ENCODE data around the gene CHMP6.

- TF ChIP-seq CTCF (IDR thresholded peaks at IDR 0.05): no peak
- TF ChIP-seq POLR2A (IDR thresholded peaks at IDR 0.05): no peak
These were observed 38.2 kb downstream of the CHMP6 start for GRCh38 chr17:81029859-81030258.

All from esophagus squamous epithelium (tissue), 4 donors.